CD4-positive, alpha-beta T cell (primary cell): ENCODE measurements around the gene BPHL. TPM values are rescaled to one million over a fixed set of nuclear protein-coding genes. Genes with fewer than 3 reads are reported as not detected.

Experiments
- ATAC-seq: fragments of 200-7000 bp; cut with Tn5 transposase; one replicate; pipeline ENCODE4 v1.10.0; 2022; ENCODE audit warnings: mild to moderate bottlenecking; ENCODE audit not compliant: poor library complexity
- CTCF ChIA-PET: fragments of 350-600 bp; sonication (Branson Sonifier 250); formaldehyde crosslinking; loops from one replicate; lab custom pipeline; 2021; ENCODE audit warnings: antibody characterized with exemption, inconsistent platforms; lab: Charles Lee
- POLR2A ChIA-PET: fragments of 350-600 bp; sonication (Branson Sonifier 250); formaldehyde crosslinking; loops from one replicate; lab custom pipeline; 2021; ENCODE audit warnings: antibody characterized with exemption, inconsistent platforms; lab: Charles Lee
- DNase-seq, 14 experiments: peaks; one replicate each; pipeline ENCODE4 v3.0.0-alpha.2; 2013 to 2020; ENCODE audit warnings: mixed read lengths in 2 of 14
- H3K27ac ChIP-seq, 2 donors: one replicate each; pipeline versions ENCODE4 v1.5.1 to v1.7.0; 2013; ENCODE audit warnings: low read length in 2 of 2, low read depth in 1 of 2, mild to moderate bottlenecking in 1 of 2
- H3K27me3 ChIP-seq, 2 experiments: 1 replicate in 1 of 2; 2 replicates in 1 of 2; pipeline versions ENCODE4 v1.6.1 to v1.7.0; 2013; ENCODE audit warnings: low read length in 2 of 2, control low read depth in 1 of 2, mild to moderate bottlenecking in 1 of 2, moderate library complexity in 1 of 2; ENCODE audit not compliant: insufficient read depth in 2 of 2, control insufficient read depth in 1 of 2
- H3K36me3 ChIP-seq: one replicate; pipeline ENCODE4 v1.6.1; 2013; ENCODE audit warnings: low read length, control low read depth; ENCODE audit not compliant: insufficient read depth
- H3K4me1 ChIP-seq: one replicate; pipeline ENCODE4 v1.6.1; 2013; ENCODE audit warnings: low read length, control low read depth; ENCODE audit not compliant: insufficient read depth
- H3K4me3 ChIP-seq: one replicate; pipeline ENCODE4 v1.5.1; 2013; ENCODE audit warnings: mild to moderate bottlenecking, low read length, moderate library complexity
- H3K9me3 ChIP-seq, 2 experiments: 1 replicate in 1 of 2; 2 replicates in 1 of 2; pipeline versions ENCODE4 v1.6.1 to v1.7.0; 2013; ENCODE audit warnings: low read length in 2 of 2, mild to moderate bottlenecking in 2 of 2, control low read depth in 1 of 2, moderate library complexity in 1 of 2; ENCODE audit not compliant: control insufficient read depth in 1 of 2, insufficient read depth in 1 of 2
- H3K27ac Mint-ChIP-seq: one replicate; pipeline ENCODE4 v1.8.0; 2020; ENCODE audit warnings: mixed read lengths
- H3K27me3 Mint-ChIP-seq: one replicate; pipeline ENCODE4 v1.8.0; 2021; ENCODE audit warnings: mixed read lengths
- H3K36me3 Mint-ChIP-seq: one replicate; pipeline ENCODE4 v1.8.0; 2021; ENCODE audit warnings: low read depth, mixed read lengths
- H3K4me1 Mint-ChIP-seq: one replicate; pipeline ENCODE4 v1.8.0; 2021; ENCODE audit warnings: low read depth, mixed read lengths
- H3K4me3 Mint-ChIP-seq: one replicate; pipeline ENCODE4 v1.8.0; 2020; ENCODE audit warnings: mild to moderate bottlenecking, mixed read lengths
- H3K9me3 Mint-ChIP-seq: one replicate; pipeline ENCODE4 v1.8.0; 2020; ENCODE audit warnings: mixed read lengths
- CTCF ChIP-seq: fragments of 200-600 bp; IDR thresholded peaks from one replicate; pipeline ENCODE4 v1.8.0; 2022; ENCODE audit warnings: antibody characterized with exemption, mild to moderate bottlenecking
- intact Hi-C, 2 experiments: fragments of 100-400 bp; cut with DNase I in 1 of 2; cut with micrococcal nuclease in 1 of 2; formaldehyde crosslinking; loops; one replicate each; pipeline versions ENCODE4 v1.15.1 to v1.9.0; 2023 to 2025; cut with DNase I, micrococcal nuclease
- total RNA-seq, 174 experiments: library from RNA in 2 of 174; stranded (reverse) in 2 of 174; gene quantifications; one replicate each; pipeline ENCODE4 v1.2.3 and lab custom pipeline; 2021 to 2026

BPHL gene
- total RNA-seq, 2 experiments from 2014 or later: 5.2 to 5.7 TPM

- ATAC-seq (no peak), DNase-seq (no peak)
- H3K9me3 Mint-ChIP-seq: no peaks in the 10 kb centered on the region
- peaks cover 61% of the 10 kb centered on the region for H3K36me3 Mint-ChIP-seq
- no peak overlapping the region for H3K27ac Mint-ChIP-seq
- H3K4me1 Mint-ChIP-seq: no peaks in the 10 kb centered on the region
- Histone ChIP-seq H3K27ac (no peak overlapping the region), H3K4me3 (no peak overlapping the region), H3K27me3 (no peaks in the 10 kb centered on the region), H3K9me3 (no peaks in the 10 kb centered on the region), H3K36me3 (peaks cover 13% of the 10 kb centered on the region), H3K4me1 (no peaks in the 10 kb centered on the region)
- POLR2A ChIA-PET: no interaction called here
- H3K27me3 Mint-ChIP-seq: no peaks in the 10 kb centered on the region
- H3K4me3 Mint-ChIP-seq: no peak overlapping the region
- intact Hi-C loops: no loop called here
- CTCF ChIA-PET: no interaction called here
- TF ChIP-seq CTCF: no peak
These were observed 24.6 kb downstream of the BPHL start for GRCh38 chr6:3143158-3143557.

DNA sequence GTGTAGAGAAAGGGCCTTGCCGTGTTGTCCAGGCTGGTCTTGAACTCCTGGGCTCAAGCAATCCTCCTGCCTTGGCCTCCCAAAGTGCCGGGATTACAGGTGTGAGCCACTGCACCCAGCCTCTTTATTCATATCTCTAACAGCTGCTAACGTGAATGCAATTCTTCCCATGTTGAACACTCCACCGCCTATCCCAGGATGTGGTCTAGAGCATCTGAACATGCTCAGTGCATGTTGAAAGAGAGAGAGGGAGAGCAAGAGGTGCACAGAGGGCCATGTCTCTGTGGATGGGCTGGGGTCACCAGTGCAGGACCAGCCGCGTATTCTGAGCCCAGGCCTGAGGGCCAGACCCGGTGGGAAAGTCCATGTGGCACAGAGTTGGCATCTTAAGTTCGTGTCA is 26.1 kb downstream of the BPHL start:
- H3K36me3 ChIP-seq: peaks cover 9% of the 10 kb centered on the region
- H3K4me3 Mint-ChIP-seq: no peak overlapping the region
- TF ChIP-seq CTCF: no peak
- no peak overlapping the region for H3K27ac Mint-ChIP-seq
- H3K36me3 Mint-ChIP-seq: peaks cover 49% of the 10 kb centered on the region
- H3K9me3 ChIP-seq: no peaks in the 10 kb centered on the region
- ATAC-seq: no peak
- intact Hi-C loops: no loop called here
- no peaks in the 10 kb centered on the region for H3K4me1 Mint-ChIP-seq
- H3K4me1 ChIP-seq: no peaks in the 10 kb centered on the region
- CTCF ChIA-PET: no interaction called here
- H3K27me3 Mint-ChIP-seq: no peaks in the 10 kb centered on the region
- no peaks in the 10 kb centered on the region for H3K27me3 ChIP-seq
- no peak overlapping the region for H3K27ac ChIP-seq
- POLR2A ChIA-PET: no interaction called here
- H3K9me3 Mint-ChIP-seq: no peaks in the 10 kb centered on the region
- H3K4me3 ChIP-seq: no peak overlapping the region
- DNase-seq: no peak

DNA sequence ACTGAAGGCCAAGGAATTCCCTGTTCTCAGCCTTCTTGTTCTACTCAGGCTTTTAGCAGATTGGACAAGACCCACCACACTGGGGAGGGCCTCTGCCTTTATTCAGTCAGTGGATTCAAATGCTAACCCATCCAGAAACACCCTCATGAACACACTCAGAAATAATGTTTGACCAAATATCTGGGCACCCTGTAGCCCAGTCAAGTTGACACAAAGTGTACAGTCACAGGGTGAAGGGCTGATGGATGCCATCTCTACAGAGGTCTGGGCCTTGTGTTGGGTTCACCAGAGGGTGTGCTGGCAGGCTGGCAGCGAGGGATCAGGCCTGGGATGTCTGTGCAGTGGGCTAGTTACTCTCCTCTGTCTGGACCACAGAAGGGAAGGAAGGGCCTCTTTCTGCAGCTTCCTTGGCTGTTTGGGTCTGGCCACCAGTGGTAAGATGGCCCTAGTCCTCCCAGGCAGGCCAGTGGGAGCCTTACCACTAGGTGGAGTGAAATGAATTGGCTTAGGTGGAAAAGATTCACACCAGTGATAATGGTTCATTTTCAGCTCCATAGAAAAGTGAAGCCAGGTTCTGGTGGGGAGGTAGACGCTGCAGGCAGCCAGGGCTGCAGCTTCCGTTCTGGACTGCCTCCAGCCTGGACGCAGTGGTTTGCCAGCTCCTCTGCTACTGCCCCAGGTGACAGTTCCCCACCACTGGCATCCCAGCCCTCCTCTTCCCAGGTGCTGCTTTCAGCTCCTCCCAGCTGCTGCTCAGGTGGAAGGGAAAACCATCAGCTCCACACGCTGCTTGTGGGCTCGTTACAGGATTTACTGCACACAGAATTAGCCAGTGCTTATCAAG is 29.6 kb downstream of the BPHL start:
- no peaks in the 10 kb centered on the region for H3K27me3 ChIP-seq
- H3K4me1 ChIP-seq: no peaks in the 10 kb centered on the region
- Mint-ChIP-seq H3K27ac (no peak overlapping the region), H3K4me3 (no peak overlapping the region), H3K9me3 (no peaks in the 10 kb centered on the region), H3K27me3 (no peaks in the 10 kb centered on the region), H3K36me3 (peaks cover 27% of the 10 kb centered on the region), H3K4me1 (no peaks in the 10 kb centered on the region)
- H3K9me3 ChIP-seq: no peaks in the 10 kb centered on the region
- peaks cover 9% of the 10 kb centered on the region for H3K36me3 ChIP-seq
- no peak overlapping the region for H3K27ac ChIP-seq
- no peak for ATAC-seq
- ChIA-PET CTCF (interaction anchor here (2.0 kb wide), 1 partner anchor 9 kb away, joined by 6 read pairs; the partner anchor contains the start of gene TUBB2A), POLR2A (no interaction called here)
- intact Hi-C loops: no loop called here
- H3K4me3 ChIP-seq: no peak overlapping the region
- TF ChIP-seq CTCF: no peak
- DNase-seq: no peak
